Pancreas (tissue), 10 donors: ENCODE measurements around the gene ADGRG3. TPM values are rescaled to one million over a fixed set of nuclear protein-coding genes. Genes with fewer than 3 reads are reported as not detected.

ENCODE experiments used
- ATAC-seq, 4 donors: fragments of 200-7000 bp; cut with Tn5 transposase; one replicate each; pipeline versions ENCODE4 v1.8.0 to v1.9.1; 2020; ENCODE audit warnings: mild to moderate bottlenecking in 4 of 4, moderate library complexity in 4 of 4
- DNase-seq, 6 donors: peaks; one replicate each; pipeline ENCODE4 v3.0.0-alpha.2; 2020
- FAIRE-seq: peaks from 2 replicates; lab custom pipeline; 2012; peaks lifted over from hg19 to GRCh38; lab: Jason Lieb, UNC
- H3K27ac ChIP-seq, 4 donors: fragments of 200-600 bp; sonication (generic); 1 replicate in 3 of 4; 2 replicates in 1 of 4; pipeline versions ENCODE4 v1.5.0 to v1.8.0; 2020
- H3K27me3 ChIP-seq, 4 donors: fragments of 200-600 bp; one replicate each; pipeline ENCODE4 v1.8.0; 2021
- H3K36me3 ChIP-seq, 3 donors: fragments of 200-600 bp; sonication (generic) in 1 of 3; one replicate each; pipeline versions ENCODE4 v1.5.0 to v1.8.0; 2020 to 2021
- H3K4me1 ChIP-seq, 3 donors: fragments of 200-600 bp; one replicate each; pipeline ENCODE4 v1.8.0; 2021
- H3K4me3 ChIP-seq, 4 donors: fragments of 200-600 bp; sonication (generic) in 2 of 4; one replicate each; pipeline versions ENCODE4 v1.5.0 to v1.8.0; 2020 to 2021
- H3K9me3 ChIP-seq, 4 donors: fragments of 200-600 bp; one replicate each; pipeline ENCODE4 v1.8.0; 2021
- WGBS, 2 donors: extraction: QIAGEN DNeasy Blood & Tissue Kit; methylation state at CpG; one replicate each; pipeline ENCODE4 v1.1.7; 2013; 5-methylcytosine and 5-hydroxymethylcytosine counted together
- intact Hi-C, 3 donors: fragments of 100-400 bp; cut with DNase I; formaldehyde crosslinking; loops; one replicate each; pipeline versions ENCODE4 v1.11.1 to v1.14.2; 2022
- polyA plus RNA-seq, 2 donors: library from polyadenylated mRNA; stranded (reverse); fragments of 200-250 nt; gene quantifications; one replicate each; pipeline ENCODE4 v1.2.3, GENCODE V29; 2013
- total RNA-seq, 6 donors: library from RNA; stranded (reverse); fragmentation: NEBNext Ultra II Directional in 4 of 6; extraction: Animal tissue kit (Norgen Biotek cat#: 25700) in 4 of 6; gene quantifications; one replicate each; pipeline versions ENCODE4 v1.2.1 to v1.2.4, GENCODE V29; 2021 to 2023
- TF ChIP-seq, protein P1 (sequence below), 4 donors: fragments of 200-600 bp; sonication (generic) in 3 of 4; IDR thresholded peaks; one replicate each; pipeline versions ENCODE4 v1.5.0 to v1.8.0; 2021; ENCODE audit warnings: antibody characterized with exemption in 4 of 4
- donor health status: healthy with polysubstance abuse.
- donor health status: DM: no; HTN: no; CAD: no; lungs with moderate emphysema.
- donor health status: DM: no; HTN: no; CAD: no.
- donor health status: control.
- donor health status: control.
- donor health status: Bipolar disorder and iron deficiency.
- donor health status: DM: yes; HTN: yes; CAD: no.
- donor health status: DM: no; HTN: no; CAD: no.
- donor health status: DM: no; HTN: no; CAD: no.
- donor health status: DM: yes; HTN: yes; CAD: no.

ADGRG3 gene
- total and polyA plus RNA-seq, 8 donors, result 0.14 to 0.84 (median 0.53) TPM

DNA sequence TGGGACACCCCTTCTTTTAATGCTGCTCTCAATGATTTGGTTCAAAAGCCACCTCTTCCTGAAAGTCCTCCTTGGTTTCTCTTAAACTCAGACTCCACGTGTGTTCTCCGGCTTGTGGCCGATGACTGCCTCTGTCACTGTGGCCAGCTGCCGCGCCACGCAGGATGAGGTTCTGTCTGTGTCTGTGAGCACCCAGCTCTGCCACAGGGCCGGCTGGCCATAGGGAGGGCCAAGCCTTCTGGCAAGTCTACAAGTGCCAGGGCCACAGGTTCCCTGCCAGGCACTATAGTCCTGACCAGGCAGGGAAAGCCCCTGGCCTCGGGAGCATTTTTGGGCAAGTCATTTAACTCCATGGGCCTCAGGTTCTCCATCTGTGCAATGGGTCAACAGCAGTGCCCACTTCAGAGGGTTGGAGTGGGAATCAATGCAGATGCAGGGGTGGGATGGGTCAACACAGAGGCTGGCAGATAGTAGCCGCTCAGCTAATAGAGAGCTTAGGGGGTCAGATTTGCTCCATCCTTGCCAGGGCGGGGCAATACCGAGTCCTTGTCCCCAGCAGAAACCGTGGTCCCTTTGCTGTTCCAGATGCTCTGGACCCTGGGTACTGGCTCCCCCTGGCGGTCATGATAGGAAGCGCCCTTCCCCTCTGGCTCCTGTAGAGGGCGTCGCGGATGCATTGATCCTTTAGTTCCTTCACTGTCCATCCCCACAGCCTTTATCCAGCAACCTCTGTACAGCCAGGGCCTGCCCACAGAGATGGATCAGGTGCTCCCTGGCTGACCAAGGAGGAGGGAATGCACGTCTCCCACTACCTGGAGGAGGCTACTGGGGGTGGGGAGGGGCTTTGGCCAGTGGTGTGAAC, 19.3 kb upstream of the ADGRG3 start:
- TF ChIP-seq, protein P1, sequence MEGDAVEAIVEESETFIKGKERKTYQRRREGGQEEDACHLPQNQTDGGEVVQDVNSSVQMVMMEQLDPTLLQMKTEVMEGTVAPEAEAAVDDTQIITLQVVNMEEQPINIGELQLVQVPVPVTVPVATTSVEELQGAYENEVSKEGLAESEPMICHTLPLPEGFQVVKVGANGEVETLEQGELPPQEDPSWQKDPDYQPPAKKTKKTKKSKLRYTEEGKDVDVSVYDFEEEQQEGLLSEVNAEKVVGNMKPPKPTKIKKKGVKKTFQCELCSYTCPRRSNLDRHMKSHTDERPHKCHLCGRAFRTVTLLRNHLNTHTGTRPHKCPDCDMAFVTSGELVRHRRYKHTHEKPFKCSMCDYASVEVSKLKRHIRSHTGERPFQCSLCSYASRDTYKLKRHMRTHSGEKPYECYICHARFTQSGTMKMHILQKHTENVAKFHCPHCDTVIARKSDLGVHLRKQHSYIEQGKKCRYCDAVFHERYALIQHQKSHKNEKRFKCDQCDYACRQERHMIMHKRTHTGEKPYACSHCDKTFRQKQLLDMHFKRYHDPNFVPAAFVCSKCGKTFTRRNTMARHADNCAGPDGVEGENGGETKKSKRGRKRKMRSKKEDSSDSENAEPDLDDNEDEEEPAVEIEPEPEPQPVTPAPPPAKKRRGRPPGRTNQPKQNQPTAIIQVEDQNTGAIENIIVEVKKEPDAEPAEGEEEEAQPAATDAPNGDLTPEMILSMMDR (IDR thresholded peaks at IDR 0.05), result peak; percentile 100
- ATAC-seq, result peak; percentile 69 to 94 (median 90)
- WGBS, 2 donors, result 41 to 43% methylated on average over 18 of the region's 18 CpGs
- no peaks in the 10 kb centered on the region for H3K4me1 ChIP-seq
- no peaks in the 10 kb centered on the region for H3K27me3 ChIP-seq
- intact Hi-C loops, result loop anchor here (2.0 to 10.0 kb wide), 4 partner anchors 46 to 73 kb away; no protein-coding TSS in a partner anchor
- no peaks in the 10 kb centered on the region for H3K9me3 ChIP-seq
- FAIRE-seq, result no peak
- peak; percentile 61 to 93 (median 85) for DNase-seq
- peak overlapping the region in 2 of 4 donors; percentile 2 to 13 for H3K27ac ChIP-seq
- H3K36me3 ChIP-seq, result peaks cover 3 to 31% (median 5%) of the 10 kb centered on the region in 3 donors
- H3K4me3 ChIP-seq, result no peak overlapping the region

DNA sequence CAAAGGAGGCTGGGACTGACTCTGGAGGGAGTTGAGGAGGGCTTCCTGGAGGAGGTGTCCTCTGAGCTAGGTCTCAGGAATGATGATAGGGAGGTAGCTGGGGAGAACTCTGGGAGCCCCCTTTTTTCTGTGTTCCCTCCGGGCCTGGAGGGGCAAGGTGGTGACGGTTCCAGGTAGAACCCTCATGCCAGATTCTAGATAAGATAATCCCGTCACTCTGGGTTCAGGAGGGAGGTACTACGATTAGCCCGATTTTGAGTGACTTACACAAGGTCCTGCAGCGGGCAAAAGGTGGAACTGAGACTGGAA, 18.7 kb upstream of the ADGRG3 start:
- Histone ChIP-seq H3K4me1 (no peaks in the 10 kb centered on the region), H3K4me3 (no peak overlapping the region), H3K27ac (no peak overlapping the region), H3K27me3 (no peaks in the 10 kb centered on the region), H3K9me3 (no peaks in the 10 kb centered on the region), H3K36me3 (peaks cover 3 to 31% (median 5%) of the 10 kb centered on the region in 3 donors)
- no peak for ATAC-seq
- no peak for DNase-seq
- WGBS, 2 donors, result 60 to 70% methylated on average over 6 of the region's 6 CpGs
- intact Hi-C loops, result loop anchor here (2.0 to 10.0 kb wide), 4 partner anchors 47 to 73 kb away; no protein-coding TSS in a partner anchor
- TF ChIP-seq, protein P1 (IDR thresholded peaks at IDR 0.05), result no peak
- no peak for FAIRE-seq

DNA sequence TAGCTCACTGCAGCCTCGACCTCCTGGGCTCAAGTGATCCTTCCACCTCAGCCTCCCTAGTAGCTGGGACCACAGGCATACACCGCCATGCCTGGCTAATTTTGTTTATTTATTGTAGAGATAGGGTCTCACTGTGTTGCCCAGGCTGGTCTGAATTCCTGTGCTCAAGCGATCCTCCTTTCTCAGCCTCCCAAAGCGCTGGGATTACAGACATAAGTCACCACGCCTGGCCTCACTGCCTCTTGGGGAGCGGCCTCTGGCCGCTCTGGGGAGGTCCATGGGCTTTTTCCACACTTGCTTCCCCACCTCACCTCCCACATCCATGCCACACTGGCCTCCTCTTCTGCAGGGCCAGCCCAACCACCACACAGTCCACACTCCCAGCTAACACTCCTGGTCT, 18.3 kb upstream of the ADGRG3 start:
- no peak for FAIRE-seq
- WGBS, 2 donors, result 87 to 94% methylated on average over 7 of the region's 7 CpGs
- intact Hi-C loops, result loop anchor here (2.0 to 10.0 kb wide), 4 partner anchors 47 to 72 kb away; no protein-coding TSS in a partner anchor

DNA sequence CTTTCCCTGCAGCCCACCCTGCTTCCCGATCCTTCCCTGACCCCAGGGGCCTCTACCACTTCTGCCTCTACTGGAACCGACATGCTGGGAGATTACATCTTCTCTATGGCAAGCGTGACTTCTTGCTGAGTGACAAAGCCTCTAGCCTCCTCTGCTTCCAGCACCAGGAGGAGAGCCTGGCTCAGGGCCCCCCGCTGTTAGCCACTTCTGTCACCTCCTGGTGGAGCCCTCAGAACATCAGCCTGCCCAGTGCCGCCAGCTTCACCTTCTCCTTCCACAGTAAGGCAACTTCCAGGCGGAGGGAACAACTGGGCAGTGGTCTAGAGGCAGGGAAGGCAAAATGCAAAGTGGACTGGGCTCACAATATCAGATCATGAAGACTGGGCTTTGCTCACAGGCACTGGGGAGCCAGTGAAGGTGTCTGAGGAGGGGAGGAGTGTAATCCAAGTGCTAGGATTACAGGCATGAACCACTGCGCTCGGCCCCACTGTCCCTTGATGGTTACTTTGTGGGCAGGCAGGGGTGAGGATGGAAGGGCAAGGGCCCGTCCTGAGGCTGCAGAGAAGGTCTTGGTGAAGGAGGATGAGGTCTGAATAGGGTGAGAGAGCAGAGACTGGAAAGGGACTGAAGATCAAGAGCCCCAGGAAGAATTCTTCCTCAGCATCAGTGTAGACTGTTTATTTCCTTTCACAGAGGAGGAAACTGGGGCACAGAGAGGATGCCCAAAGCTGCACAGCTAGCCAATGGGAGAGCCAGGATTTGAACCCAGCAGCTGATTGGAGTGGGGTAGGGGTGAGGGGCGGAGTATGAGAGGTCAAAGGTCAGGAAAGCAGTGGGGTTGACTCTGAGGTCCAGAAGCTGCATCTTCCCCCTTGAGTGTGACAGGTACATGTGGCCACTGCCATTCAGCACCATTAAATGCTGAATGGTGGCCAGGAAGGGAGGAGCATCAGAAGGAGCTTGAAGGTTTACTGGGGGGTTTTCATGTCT, 16.5 kb upstream of the ADGRG3 start:
- ATAC-seq (no peak), DNase-seq (no peak), FAIRE-seq (no peak)
- intact Hi-C loops, result loop anchor here in 1 of 3 donors (5.0 kb wide), 1 partner anchor 71 kb away; no protein-coding TSS in a partner anchor
- Histone ChIP-seq H3K4me3 (no peak overlapping the region), H3K27me3 (no peaks in the 10 kb centered on the region), H3K9me3 (no peaks in the 10 kb centered on the region), H3K36me3 (peaks cover 3 to 49% (median 10%) of the 10 kb centered on the region in 3 donors), H3K27ac (no peak overlapping the region), H3K4me1 (no peaks in the 10 kb centered on the region)
- 89 to 94% methylated on average over 10 of the region's 10 CpGs for WGBS, 2 donors
- TF ChIP-seq, protein P1 (IDR thresholded peaks at IDR 0.05), result no peak

More for the DNA sequence above, 18.3 kb upstream of the ADGRG3 start:
- peaks cover 3 to 32% (median 5%) of the 10 kb centered on the region in 3 donors for H3K36me3 ChIP-seq
- DNase-seq (no peak), ATAC-seq (no peak)
- no peaks in the 10 kb centered on the region for H3K4me1 ChIP-seq
- H3K27ac ChIP-seq, result no peak overlapping the region
- no peaks in the 10 kb centered on the region for H3K27me3 ChIP-seq
- no peak overlapping the region for H3K4me3 ChIP-seq
- H3K9me3 ChIP-seq, result no peaks in the 10 kb centered on the region
- TF ChIP-seq, protein P1 (IDR thresholded peaks at IDR 0.05), result no peak
